Neural progenitor cell (in vitro differentiated cells): Measurements from ENCODE around the gene KIF26B.

Experiments
- EZH2 ChIP-seq: fragments of 200-600 bp; sonication (generic); IDR thresholded peaks from 2 replicates; pipeline ENCODE4 v1.6.1; 2017; ENCODE audit warnings: antibody characterized with exemption, mild to moderate bottlenecking, moderate library complexity
- EZH2phosphoT487 ChIP-seq: fragments of 200-600 bp; sonication (generic); IDR thresholded peaks from 2 replicates; pipeline ENCODE4 v1.6.1; 2017; ENCODE audit warnings: antibody characterized with exemption
- TF ChIP-seq, protein P1 (sequence below): fragments of 200-600 bp; sonication (generic); IDR thresholded peaks from 2 replicates; pipeline ENCODE4 v1.5.1; 2017; ENCODE audit warnings: antibody characterized with exemption, mild to moderate bottlenecking

GRCh38 chr1:245572709-245573108, 417.9 kb downstream of the KIF26B start:
- TF ChIP-seq, protein P1, sequence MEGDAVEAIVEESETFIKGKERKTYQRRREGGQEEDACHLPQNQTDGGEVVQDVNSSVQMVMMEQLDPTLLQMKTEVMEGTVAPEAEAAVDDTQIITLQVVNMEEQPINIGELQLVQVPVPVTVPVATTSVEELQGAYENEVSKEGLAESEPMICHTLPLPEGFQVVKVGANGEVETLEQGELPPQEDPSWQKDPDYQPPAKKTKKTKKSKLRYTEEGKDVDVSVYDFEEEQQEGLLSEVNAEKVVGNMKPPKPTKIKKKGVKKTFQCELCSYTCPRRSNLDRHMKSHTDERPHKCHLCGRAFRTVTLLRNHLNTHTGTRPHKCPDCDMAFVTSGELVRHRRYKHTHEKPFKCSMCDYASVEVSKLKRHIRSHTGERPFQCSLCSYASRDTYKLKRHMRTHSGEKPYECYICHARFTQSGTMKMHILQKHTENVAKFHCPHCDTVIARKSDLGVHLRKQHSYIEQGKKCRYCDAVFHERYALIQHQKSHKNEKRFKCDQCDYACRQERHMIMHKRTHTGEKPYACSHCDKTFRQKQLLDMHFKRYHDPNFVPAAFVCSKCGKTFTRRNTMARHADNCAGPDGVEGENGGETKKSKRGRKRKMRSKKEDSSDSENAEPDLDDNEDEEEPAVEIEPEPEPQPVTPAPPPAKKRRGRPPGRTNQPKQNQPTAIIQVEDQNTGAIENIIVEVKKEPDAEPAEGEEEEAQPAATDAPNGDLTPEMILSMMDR = no peak
- TF ChIP-seq EZH2phosphoT487 (no peak), EZH2 (no peak)
